ENCODE measurements around the gene OR52B4. TPM values are rescaled to one million over a fixed set of nuclear protein-coding genes. Genes with fewer than 3 reads are reported as not detected.
"Not testable (repeated sequence)": the region's sequence is repeated elsewhere in the genome, so short reads cannot be mapped to it uniquely, and the experiment has no call there.

OR52B4 gene
- total and polyA plus RNA-seq, 7 experiments from 2014 or later: not detected

DNA sequence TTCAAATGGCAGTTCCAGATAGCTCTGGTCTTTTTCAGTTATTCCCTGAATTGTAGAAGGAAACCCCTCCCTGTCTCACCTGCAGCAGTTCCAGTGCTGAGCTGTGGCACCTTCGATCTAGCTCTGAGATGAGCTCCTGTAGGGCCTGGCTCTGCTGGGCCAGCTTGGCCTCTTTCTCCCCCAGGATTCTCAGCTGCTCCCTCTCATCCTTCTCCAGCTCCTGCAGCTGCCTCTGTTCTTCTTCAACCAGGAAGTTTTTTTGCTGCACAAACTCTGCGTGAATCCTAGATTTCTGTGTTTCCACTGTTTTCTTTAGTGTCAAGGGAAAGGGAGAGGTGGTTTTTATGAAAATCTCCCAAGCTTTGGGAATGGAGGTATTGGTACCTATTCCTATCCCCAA is 20.0 kb upstream of the OR52B4 start:
- peaks cover 30 to 76% (median 55%) of the 10 kb centered on the region in 5 donors for H3K36me3 Mint-ChIP-seq
- peaks cover 36 to 50% (median 39%) of the 10 kb centered on the region in 7 donors for H3K4me1 Mint-ChIP-seq
- peaks cover 0 to 2% (median 0%) of the 10 kb centered on the region in 11 donors for H3K9me3 Mint-ChIP-seq
- no peaks in the 10 kb centered on the region for H3K27me3 ChIP-seq (ENCODE audit: control insufficient read depth in 2 of 2, insufficient read depth in 2 of 2, low read length in 2 of 2)
- no peak overlapping the region for H3K4me3 Mint-ChIP-seq
- H3K4me3 ChIP-seq (ENCODE audit: low read length): no peak overlapping the region
- H3K27me3 Mint-ChIP-seq: no peaks in the 10 kb centered on the region
- H3K9me3 ChIP-seq (ENCODE audit: control insufficient read depth in 2 of 3, low read length in 3 of 3): no peaks in the 10 kb centered on the region
- no peak overlapping the region for H3K27ac ChIP-seq (ENCODE audit: low read depth, low read length)
- H3K27ac Mint-ChIP-seq: peak overlapping the region in 1 of 9 donors; percentile 33
- ChIA-PET CTCF (no interaction called here), POLR2A (no interaction called here)
- ATAC-seq (no peak), DNase-seq (no peak)
- intact Hi-C loops (cut with micrococcal nuclease): no loop called here
- peaks cover 14 to 70% (median 17%) of the 10 kb centered on the region in 3 experiments for H3K36me3 ChIP-seq (ENCODE audit: control insufficient read depth in 2 of 3, insufficient read depth in 3 of 3, low read length in 3 of 3)
- peaks cover 8 to 14% of the 10 kb centered on the region in 2 donors for H3K4me1 ChIP-seq (ENCODE audit: control insufficient read depth in 2 of 2, insufficient read depth in 2 of 2, low read length in 2 of 2)

DNA sequence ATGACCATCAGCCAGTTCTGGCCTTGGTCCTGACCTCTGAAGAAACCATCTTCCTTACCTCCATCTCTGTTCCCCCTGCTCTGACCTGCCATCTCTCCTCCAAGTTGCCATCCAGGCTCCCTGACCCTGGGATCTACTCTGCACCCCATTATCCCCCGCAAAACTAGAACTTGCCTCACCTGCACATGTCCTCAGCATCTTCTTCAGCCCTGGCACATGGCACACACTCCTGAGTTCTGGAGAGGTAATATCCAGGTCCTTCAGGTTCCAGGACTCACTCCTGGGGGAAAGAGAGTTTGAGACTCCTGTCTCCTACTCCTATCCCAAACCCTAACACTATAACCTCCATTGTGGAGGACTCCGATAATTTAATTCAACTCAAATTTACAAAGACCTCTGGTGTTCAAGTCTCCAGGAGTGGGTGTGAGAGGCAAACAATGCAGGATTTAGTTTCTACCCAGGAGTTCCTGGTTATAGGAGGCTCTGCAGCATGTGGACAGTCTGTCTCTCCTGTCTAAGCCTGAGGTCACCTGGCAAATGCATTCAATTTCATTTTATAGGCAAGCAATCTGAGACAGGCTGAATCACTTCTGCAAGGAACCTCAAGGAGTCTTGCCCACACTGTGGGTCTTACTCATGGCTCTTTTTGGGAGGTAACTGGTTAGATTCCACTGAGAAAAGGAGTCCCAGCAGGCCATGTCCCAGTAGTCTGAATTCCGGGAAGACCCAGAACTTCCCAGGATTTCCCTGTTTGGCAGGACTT is 18.0 kb upstream of the OR52B4 start:
- H3K36me3 Mint-ChIP-seq: peaks cover 33 to 70% (median 56%) of the 10 kb centered on the region in 5 donors
- no peak for ATAC-seq
- H3K27ac Mint-ChIP-seq: peak overlapping the region in 3 of 9 donors; percentile 9 to 77 (median 51)
- Histone ChIP-seq H3K36me3 (ENCODE audit: control insufficient read depth in 2 of 3, insufficient read depth in 3 of 3, low read length in 3 of 3) (peaks cover 14 to 68% (median 17%) of the 10 kb centered on the region in 3 experiments), H3K27me3 (ENCODE audit: control insufficient read depth in 2 of 2, insufficient read depth in 2 of 2, low read length in 2 of 2) (no peaks in the 10 kb centered on the region), H3K9me3 (ENCODE audit: control insufficient read depth in 2 of 3, low read length in 3 of 3) (no peaks in the 10 kb centered on the region), H3K27ac (ENCODE audit: low read depth, low read length) (no peak overlapping the region), H3K4me1 (ENCODE audit: control insufficient read depth in 2 of 2, insufficient read depth in 2 of 2, low read length in 2 of 2) (peaks cover 0 to under 1% of the 10 kb centered on the region in 2 donors), H3K4me3 (ENCODE audit: low read length) (no peak overlapping the region)
- ChIA-PET POLR2A (no interaction called here), CTCF (no interaction called here)
- no peak for DNase-seq
- intact Hi-C loops (cut with micrococcal nuclease): no loop called here
- no peaks in the 10 kb centered on the region for H3K9me3 Mint-ChIP-seq
- H3K27me3 Mint-ChIP-seq: no peaks in the 10 kb centered on the region
- no peak overlapping the region for H3K4me3 Mint-ChIP-seq
- H3K4me1 Mint-ChIP-seq: peaks cover 17 to 32% (median 22%) of the 10 kb centered on the region in 7 donors

GRCh38 chr11:4381901-4382300 is 13.7 kb upstream of the OR52B4 start:
- POLR2A ChIA-PET: no interaction called here
- no peaks in the 10 kb centered on the region for H3K27me3 Mint-ChIP-seq
- H3K27ac Mint-ChIP-seq: peak overlapping the region in 1 of 9 donors; percentile 9
- no peak overlapping the region for H3K4me3 Mint-ChIP-seq
- Histone ChIP-seq H3K9me3 (ENCODE audit: control insufficient read depth in 2 of 3, low read length in 3 of 3) (no peaks in the 10 kb centered on the region), H3K27me3 (ENCODE audit: control insufficient read depth in 2 of 2, insufficient read depth in 2 of 2, low read length in 2 of 2) (no peaks in the 10 kb centered on the region), H3K4me3 (ENCODE audit: low read length) (no peak overlapping the region), H3K4me1 (ENCODE audit: control insufficient read depth in 2 of 2, insufficient read depth in 2 of 2, low read length in 2 of 2) (no peaks in the 10 kb centered on the region), H3K36me3 (ENCODE audit: control insufficient read depth in 2 of 3, insufficient read depth in 3 of 3, low read length in 3 of 3) (peaks cover 2 to 34% (median 9%) of the 10 kb centered on the region in 3 experiments), H3K27ac (ENCODE audit: low read depth, low read length) (no peak overlapping the region)
- ATAC-seq (no peak), DNase-seq (no peak)
- peaks cover 26 to 46% (median 35%) of the 10 kb centered on the region in 5 donors for H3K36me3 Mint-ChIP-seq
- CTCF ChIA-PET: no interaction called here
- intact Hi-C loops (cut with micrococcal nuclease): no loop called here
- H3K4me1 Mint-ChIP-seq: peaks cover 0 to 6% (median 0%) of the 10 kb centered on the region in 7 donors
- H3K9me3 Mint-ChIP-seq: no peaks in the 10 kb centered on the region

- no peak overlapping the region for H3K4me3 Mint-ChIP-seq
- POLR2A ChIA-PET: no interaction called here
- Histone ChIP-seq H3K4me1 (ENCODE audit: control insufficient read depth in 2 of 2, insufficient read depth in 2 of 2, low read length in 2 of 2) (no peaks in the 10 kb centered on the region), H3K27me3 (ENCODE audit: control insufficient read depth in 2 of 2, insufficient read depth in 2 of 2, low read length in 2 of 2) (no peaks in the 10 kb centered on the region), H3K36me3 (ENCODE audit: control insufficient read depth in 2 of 3, insufficient read depth in 3 of 3, low read length in 3 of 3) (no peaks in the 10 kb centered on the region), H3K9me3 (ENCODE audit: control insufficient read depth in 2 of 3, low read length in 3 of 3) (no peaks in the 10 kb centered on the region), H3K4me3 (ENCODE audit: low read length) (no peak overlapping the region), H3K27ac (ENCODE audit: low read depth, low read length) (no peak overlapping the region)
- intact Hi-C loops (cut with micrococcal nuclease): no loop called here
- peaks cover 0 to 7% (median 0%) of the 10 kb centered on the region in 5 donors for H3K36me3 Mint-ChIP-seq
- CTCF ChIA-PET: no interaction called here
- DNase-seq (no peak), ATAC-seq (no peak)
- peaks cover 0 to 2% (median 0%) of the 10 kb centered on the region in 5 donors for H3K27me3 Mint-ChIP-seq
- no peak overlapping the region for H3K27ac Mint-ChIP-seq
- H3K9me3 Mint-ChIP-seq: no peaks in the 10 kb centered on the region
- H3K4me1 Mint-ChIP-seq: no peaks in the 10 kb centered on the region
Measured at GRCh38 chr11:4375431-4376140, 7.4 kb upstream of the OR52B4 start.

DNA sequence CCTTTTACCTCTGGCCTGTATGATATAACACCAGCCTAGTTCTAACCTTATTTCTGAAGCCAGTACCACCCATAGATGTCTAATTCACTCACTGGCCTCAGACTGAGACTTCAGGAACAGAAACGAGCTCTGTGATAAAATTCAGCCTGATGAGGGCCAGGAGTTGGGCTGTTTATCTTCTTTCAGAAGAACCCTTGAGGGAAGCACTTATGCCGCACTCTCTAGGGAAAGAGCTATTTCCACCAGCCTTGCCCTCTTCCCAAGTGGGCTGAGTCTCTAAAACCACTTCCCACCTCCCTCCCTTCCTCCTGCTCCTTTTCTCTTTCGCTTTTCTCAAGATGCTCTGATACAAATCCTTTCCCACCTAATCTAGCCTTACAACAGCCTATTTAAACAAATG is 2.0 kb upstream of the OR52B4 start:
- Histone ChIP-seq H3K27ac (ENCODE audit: low read depth, low read length) (no peak overlapping the region), H3K9me3 (ENCODE audit: control insufficient read depth in 2 of 3, low read length in 3 of 3) (no peaks in the 10 kb centered on the region), H3K4me3 (ENCODE audit: low read length) (no peak overlapping the region), H3K27me3 (ENCODE audit: control insufficient read depth in 2 of 2, insufficient read depth in 2 of 2, low read length in 2 of 2) (no peaks in the 10 kb centered on the region), H3K36me3 (ENCODE audit: control insufficient read depth in 2 of 3, insufficient read depth in 3 of 3, low read length in 3 of 3) (no peaks in the 10 kb centered on the region), H3K4me1 (ENCODE audit: control insufficient read depth in 2 of 2, insufficient read depth in 2 of 2, low read length in 2 of 2) (no peaks in the 10 kb centered on the region)
- CTCF ChIA-PET: no interaction called here
- H3K36me3 Mint-ChIP-seq: peaks cover 0 to 4% (median 0%) of the 10 kb centered on the region in 5 donors
- H3K27ac Mint-ChIP-seq: no peak overlapping the region
- H3K9me3 Mint-ChIP-seq: peaks cover 0 to 1% (median 0%) of the 10 kb centered on the region in 11 donors
- H3K27me3 Mint-ChIP-seq: peaks cover 0 to 5% (median 0%) of the 10 kb centered on the region in 5 donors
- POLR2A ChIA-PET: no interaction called here
- no peak for ATAC-seq
- intact Hi-C loops (cut with micrococcal nuclease): no loop called here
- no peaks in the 10 kb centered on the region for H3K4me1 Mint-ChIP-seq
- DNase-seq: no peak
- no peak overlapping the region for H3K4me3 Mint-ChIP-seq

- H3K36me3 Mint-ChIP-seq; ATAC-seq; H3K27me3 ChIP-seq (ENCODE audit: control insufficient read depth in 2 of 2, insufficient read depth in 2 of 2, low read length in 2 of 2); H3K4me1 ChIP-seq (ENCODE audit: control insufficient read depth in 2 of 2, insufficient read depth in 2 of 2, low read length in 2 of 2); H3K27ac Mint-ChIP-seq; POLR2A ChIA-PET; H3K4me3 Mint-ChIP-seq; H3K9me3 ChIP-seq (ENCODE audit: control insufficient read depth in 2 of 3, low read length in 3 of 3); H3K4me1 Mint-ChIP-seq; DNase-seq; H3K4me3 ChIP-seq (ENCODE audit: low read length); H3K9me3 Mint-ChIP-seq; H3K36me3 ChIP-seq (ENCODE audit: control insufficient read depth in 2 of 3, insufficient read depth in 3 of 3, low read length in 3 of 3); H3K27ac ChIP-seq (ENCODE audit: low read depth, low read length); CTCF ChIA-PET: not testable (repeated sequence)
- intact Hi-C loops (cut with micrococcal nuclease): loop anchor here in 1 of 2 donors (10.0 kb wide), 1 partner anchor 73 kb away; a partner anchor contains a TSS
- H3K27me3 Mint-ChIP-seq: peaks cover 2 to 20% (median 5%) of the 10 kb centered on the region in 5 donors
Measured at GRCh38 chr11:4348142-4348541, 20.0 kb downstream of the OR52B4 start.
